Stimulated activated CD4-positive, alpha-beta T cell treated with anti-CD3 and anti-CD28 coated beads, Interleukin-12 subunit alpha, Interleukin-12 subunit beta, amount 100 ng/mL, for 48 hours (primary cell): Measurements from ENCODE around the gene METTL1.

Source experiments
- DNase-seq, 3 donors: peaks; one replicate each; pipeline ENCODE4 v3.0.0-alpha.2; 2020; ENCODE audit warnings: low read depth in 2 of 3, low spot score in 1 of 3

The METTL1 gene

GRCh38 chr12:57754411-57755193 is 17.3 kb downstream of the METTL1 start, which contains the start of gene MARCHF9:
TSS of gene MARCHF9 (plus strand) at chr12:57755103. CDS start at chr12:57755529, 426 bp downstream.
- peak; percentile 64 to 81 (median 75) for DNase-seq

DNA sequence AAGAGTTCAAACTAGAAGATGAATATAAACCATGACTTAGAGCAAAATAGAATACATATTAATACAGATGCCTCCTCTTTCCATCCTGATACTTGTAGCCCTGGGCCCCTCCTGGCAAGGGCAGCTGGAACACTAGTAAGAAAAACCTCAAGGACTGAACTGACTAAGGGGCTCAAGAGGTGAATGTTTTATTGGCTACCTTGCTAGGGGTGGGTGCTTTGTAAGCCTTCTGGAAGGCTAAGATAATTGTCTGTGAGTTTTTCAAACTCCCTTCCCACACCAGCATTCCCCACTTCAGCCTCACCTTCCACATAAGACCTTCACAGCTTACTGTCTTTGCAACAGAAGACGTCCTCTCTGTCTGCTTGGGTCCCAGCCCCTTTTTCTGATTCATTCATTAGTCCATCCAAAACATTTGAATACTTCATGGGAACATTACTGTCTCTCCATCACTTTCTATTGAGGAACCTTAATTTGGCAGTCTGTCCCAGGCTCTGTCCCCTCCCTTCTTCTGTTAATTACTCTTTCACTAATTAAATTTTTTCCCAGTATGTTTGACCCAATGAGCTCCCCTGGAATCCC is 18.1 kb downstream of the METTL1 start:
- no peak for DNase-seq

- no peak for DNase-seq
These were observed 19.3 kb downstream of the METTL1 start for GRCh38 chr12:57752668-57753000.

DNA sequence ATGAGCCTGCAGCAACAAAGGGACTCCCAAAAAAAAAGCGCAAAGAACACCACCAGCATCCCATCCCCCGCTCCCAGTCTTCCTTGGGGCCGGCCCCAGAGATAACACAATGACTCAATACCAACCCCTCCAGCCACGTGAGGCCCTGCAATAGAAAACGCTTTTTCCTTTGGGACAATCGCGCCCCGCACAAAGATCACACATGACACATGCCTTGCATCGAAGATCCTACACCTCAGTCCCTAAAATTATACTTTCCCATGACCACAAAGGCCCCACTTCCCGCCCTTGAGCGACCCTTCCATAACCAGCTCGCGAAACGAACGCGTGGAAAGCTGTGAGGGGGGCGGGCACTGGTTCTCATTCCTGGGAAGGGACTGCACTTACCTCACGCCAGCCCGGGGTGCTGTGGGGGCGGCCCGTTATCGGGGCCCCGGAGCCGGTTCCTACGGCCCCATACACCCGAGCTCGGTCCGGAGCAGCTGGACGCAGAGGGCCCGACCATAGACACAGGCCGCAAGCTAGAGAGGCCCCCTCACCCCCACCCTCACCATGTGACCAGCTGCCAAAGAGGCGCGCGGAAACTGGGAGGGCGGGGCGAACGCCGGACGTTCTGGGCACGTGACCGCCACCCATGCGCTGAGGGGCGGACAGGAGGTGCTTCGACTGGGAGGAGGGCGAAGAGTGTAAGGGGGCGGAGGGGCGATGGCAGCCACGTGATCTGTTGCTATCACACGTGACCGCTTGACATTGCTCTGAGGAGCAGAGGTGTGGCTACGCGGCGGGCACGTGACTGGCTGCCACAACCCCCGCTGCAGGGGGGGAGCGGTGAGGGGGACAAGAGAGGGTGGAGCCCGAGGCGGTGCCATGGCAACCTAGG is 19.9 kb downstream of the METTL1 start, which contains the start of gene CDK4:
Gene CDK4 (minus strand): TSS at position 523 of the 880 bp plus-strand sequence. CDS start 593 bp downstream, outside the sequence.
- peak; percentile 94 to 99 (median 99) for DNase-seq

- DNase-seq = no peak
These were observed 20.5 kb downstream of the METTL1 start for GRCh38 chr12:57751432-57751787.

DNA sequence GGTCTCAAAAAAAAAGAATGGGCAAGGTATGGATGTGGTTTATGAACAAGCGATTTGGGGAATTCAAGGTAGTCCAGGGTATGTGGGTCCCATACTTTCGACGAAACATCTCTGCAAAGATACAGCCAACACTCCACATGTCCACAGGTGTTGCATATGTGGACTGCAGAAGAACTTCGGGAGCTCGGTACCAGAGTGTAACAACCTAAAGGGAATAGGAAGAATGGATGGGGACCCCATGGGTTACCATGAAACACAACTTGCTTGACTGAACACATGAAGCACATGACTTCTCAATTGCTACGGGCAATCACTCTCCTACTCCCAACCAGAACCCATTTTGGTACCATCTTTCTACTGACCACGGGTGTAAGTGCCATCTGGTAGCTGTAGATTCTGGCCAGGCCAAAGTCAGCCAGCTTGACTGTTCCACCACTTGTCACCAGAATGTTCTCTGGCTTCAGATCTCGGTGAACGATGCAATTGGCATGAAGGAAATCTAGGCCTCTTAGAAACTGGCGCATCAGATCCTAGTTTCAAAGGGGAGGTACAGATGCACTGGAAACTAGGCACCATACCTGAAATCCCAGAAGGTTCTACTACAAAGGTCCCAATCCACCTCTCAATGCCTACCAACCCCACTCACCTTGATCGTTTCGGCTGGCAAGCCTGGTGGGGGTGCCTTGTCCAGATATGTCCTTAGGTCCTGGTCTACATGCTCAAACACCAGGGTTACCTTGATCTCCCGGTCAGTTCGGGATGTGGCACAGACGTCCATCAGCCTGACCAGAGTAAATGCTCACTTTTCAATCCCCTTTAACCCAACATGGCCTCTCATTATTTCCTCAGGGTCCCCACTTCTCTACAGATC is 21.1 kb downstream of the METTL1 start:
- DNase-seq = no peak

- DNase-seq = no peak
These were observed 22.8 kb downstream of the METTL1 start for GRCh38 chr12:57749061-57749460.

- DNase-seq = no peak
These were observed 25.9 kb downstream of the METTL1 start for GRCh38 chr12:57746025-57746424.

- DNase-seq = no peak
These were observed 26.4 kb downstream of the METTL1 start for GRCh38 chr12:57745485-57745881.

DNA sequence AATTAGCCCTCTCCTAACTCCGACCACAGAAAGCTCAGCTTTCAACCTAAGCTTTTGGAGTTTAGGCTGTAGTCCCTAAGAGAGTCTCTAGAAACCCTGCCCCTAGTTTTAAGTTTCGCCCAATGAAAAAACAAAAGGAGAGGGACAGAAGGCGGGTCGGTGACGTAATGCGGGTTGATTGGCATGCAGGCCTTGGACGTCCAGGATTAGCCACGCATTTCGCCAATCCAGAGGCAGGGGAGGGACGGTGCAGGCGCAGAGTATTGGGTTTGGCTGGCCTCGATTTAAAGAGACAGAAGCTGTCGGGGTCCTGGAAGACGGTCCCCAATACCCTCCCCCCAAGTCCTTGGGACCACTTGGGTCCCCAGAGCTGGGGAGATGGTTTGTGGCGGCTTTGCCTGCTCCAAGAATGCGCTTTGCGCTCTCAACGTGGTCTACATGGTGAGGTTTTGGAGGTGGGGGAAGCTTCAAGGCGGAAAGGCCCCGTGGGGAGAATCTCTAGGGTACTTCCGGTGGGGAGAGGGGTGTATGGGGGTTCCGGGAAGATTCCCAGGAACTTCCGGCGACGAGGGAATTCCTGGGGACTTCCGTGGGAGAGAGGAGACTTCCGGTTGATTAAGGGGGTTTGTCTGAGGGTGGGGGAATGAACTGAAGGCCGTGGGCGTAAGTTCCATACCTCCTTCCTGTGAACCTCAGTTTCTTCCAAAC is 27.0 kb downstream of the METTL1 start, which contains the start of gene TSPAN31:
Gene TSPAN31 (plus strand): TSS at position 263 of the 708 bp plus-strand sequence. CDS start 116 bp downstream, at position 379.
- peak; percentile 92 to 93 (median 92) for DNase-seq

GRCh38 chr12:57744194-57744776 is 27.6 kb downstream of the METTL1 start:
- DNase-seq = peak; percentile 65 to 85 (median 70)

DNA sequence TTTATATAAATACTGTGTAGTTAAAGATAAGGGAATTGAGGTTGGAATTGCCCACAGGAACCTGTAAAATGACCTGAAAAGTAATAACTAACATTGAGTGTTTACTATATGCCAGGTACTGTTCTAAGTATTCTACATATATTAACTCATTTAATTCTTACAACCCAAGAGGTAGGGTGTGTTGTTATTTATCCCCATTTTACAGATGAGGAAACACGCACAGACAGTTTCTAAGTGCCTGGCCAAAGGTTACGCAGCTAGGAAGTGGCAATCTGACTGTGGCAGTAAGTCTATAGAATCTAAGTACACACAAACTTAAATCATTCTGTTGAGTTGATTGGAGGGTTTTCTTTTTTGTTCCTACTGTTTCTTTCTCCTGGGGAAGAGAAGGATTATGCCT is 28.1 kb downstream of the METTL1 start:
- DNase-seq = no peak

DNA sequence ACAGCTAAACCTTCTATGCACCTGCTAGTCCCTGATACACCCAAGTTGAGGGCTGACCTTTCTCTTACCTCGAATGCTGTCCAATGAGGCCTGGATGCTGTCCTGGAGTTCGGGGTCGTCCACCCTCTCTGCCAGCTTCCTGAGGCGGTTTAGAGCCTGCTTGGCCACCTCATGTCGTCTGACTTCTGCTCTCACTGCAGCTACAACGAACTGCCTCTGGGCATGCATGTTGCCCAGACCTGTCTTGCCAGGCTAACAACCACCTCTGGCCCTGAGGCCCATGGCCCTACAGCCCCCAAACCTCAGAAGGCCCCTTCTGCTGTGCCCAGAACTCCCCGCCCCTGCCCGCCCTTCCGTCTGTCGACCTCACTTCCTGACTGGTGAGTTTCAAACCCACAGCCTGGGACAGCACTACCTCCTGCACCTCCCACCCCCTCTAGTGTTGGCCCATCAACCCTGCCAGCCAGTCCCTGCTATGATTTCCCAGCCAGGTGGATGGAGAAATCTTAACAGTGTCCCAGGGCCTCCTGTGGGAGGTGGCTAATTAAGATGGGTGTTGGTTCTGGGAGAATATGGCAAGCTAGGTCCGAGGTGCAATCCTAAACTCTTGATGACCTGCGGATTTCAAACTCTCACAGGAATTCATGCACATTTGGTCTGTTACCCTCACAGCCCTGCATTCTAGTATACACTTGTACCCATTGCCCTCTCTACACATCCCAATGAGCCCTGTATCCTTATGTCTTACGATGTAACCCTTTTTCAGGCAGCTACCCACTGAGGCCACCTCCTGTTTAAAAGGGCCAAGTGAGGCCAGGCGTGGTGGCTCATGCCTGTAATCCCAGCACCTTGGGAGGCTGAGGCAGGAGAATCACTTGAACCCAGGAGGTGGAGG is 29.8 kb downstream of the METTL1 start:
- peak; percentile 63 to 72 (median 63) for DNase-seq

DNA sequence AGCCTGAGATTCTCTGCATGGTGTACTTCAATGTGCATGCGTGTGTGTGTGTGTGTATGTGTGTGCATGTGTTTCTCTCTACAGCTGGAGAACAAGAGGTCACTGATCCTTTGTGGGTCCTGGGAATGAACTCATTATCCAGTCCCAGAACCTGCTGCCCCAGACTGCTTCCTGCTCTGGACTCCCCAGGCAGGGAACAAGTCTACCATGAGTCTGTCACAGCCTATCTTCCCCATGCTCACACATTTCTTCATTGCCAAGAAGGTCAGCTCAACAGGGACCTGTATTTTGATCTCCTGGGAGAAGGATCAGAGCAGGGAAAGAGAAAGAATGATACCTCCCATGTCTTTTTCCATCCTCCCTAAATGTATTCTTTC is 30.5 kb downstream of the METTL1 start:
- no peak for DNase-seq

GRCh38 chr12:57740656-57741412 is 31.1 kb downstream of the METTL1 start:
- peak; percentile 53 to 67 (median 54) for DNase-seq

DNA sequence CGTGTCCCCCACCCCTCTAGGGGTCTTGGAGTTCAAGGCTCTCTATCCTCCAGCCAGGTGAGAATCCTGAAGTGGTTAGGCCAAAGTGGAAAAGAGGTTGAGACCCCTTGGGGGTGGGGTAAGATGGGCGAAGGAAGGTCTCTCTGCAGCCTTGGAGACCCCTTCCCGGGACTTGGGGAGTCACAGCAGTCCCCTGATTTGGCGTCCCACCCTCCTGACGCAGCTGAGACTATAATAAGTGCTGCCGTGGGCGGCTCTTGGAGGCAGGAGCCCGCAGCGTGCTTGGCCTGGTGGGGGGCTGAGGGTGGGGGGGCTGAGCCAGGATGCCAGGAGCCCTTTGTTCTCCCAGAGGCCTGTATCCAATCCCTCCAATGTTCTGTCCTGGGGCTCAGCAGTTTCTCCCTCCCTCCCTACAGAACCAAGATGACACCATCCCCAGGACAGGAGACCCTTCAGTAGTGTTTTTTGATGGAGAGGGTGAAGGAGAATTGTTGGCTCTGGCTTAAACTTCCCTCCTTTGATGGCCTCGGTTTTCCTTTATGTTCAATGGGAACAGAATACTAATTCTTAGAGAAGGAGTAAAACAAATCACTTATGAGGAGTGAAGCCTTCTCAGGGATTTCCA is 31.9 kb downstream of the METTL1 start:
- no peak for DNase-seq

- DNase-seq = no peak
These were observed 32.5 kb downstream of the METTL1 start for GRCh38 chr12:57739387-57739786.
